ENCODE data around the gene CD3E.

DNA sequence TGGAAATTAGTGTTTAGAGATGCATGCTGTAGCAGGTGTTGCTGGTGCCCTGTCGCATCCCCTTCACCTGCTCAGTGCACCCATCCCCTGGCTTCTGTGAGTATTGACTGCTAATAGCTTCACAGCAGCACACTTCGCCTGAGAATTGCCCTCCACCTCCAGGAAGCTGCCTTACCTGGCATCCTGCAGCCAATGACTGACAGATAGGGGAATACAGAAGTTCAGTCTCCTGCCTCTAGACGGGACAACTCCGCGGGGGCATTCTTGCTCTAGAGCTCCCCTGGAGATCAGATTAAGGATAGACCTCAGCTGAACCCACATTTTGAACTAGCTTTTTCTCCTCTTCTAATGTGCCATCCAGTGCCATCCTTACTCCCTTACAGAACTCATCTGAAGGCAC, 9.3 kb upstream of the CD3E start:
- TF ChIP-seq, protein P1, sequence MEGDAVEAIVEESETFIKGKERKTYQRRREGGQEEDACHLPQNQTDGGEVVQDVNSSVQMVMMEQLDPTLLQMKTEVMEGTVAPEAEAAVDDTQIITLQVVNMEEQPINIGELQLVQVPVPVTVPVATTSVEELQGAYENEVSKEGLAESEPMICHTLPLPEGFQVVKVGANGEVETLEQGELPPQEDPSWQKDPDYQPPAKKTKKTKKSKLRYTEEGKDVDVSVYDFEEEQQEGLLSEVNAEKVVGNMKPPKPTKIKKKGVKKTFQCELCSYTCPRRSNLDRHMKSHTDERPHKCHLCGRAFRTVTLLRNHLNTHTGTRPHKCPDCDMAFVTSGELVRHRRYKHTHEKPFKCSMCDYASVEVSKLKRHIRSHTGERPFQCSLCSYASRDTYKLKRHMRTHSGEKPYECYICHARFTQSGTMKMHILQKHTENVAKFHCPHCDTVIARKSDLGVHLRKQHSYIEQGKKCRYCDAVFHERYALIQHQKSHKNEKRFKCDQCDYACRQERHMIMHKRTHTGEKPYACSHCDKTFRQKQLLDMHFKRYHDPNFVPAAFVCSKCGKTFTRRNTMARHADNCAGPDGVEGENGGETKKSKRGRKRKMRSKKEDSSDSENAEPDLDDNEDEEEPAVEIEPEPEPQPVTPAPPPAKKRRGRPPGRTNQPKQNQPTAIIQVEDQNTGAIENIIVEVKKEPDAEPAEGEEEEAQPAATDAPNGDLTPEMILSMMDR (IDR thresholded peaks at IDR 0.05), result no peak
- no peak for TF ChIP-seq POLR2A (IDR thresholded peaks at IDR 0.05)

Data from body of pancreas (tissue), 4 donors.